ENCODE data around the gene MMP24OS.

The MMP24OS gene

GRCh38 chr20:35243986-35244385 lies 33.9 kb downstream of the MMP24OS start:
- DNase-seq, result no peak

GRCh38 chr20:35243317-35243716 lies 34.6 kb downstream of the MMP24OS start:
- no peak for DNase-seq

- no peak for DNase-seq
These were observed 37.1 kb downstream of the MMP24OS start for GRCh38 chr20:35240811-35241293.

GRCh38 chr20:35240083-35240810 lies 37.7 kb downstream of the MMP24OS start:
- DNase-seq, result no peak

GRCh38 chr20:35238735-35239134 lies 39.2 kb downstream of the MMP24OS start:
- no peak for DNase-seq

- DNase-seq, result no peak
These were observed 39.8 kb downstream of the MMP24OS start for GRCh38 chr20:35238170-35238569.

GRCh38 chr20:35237486-35237885 lies 40.4 kb downstream of the MMP24OS start:
- no peak for DNase-seq

GRCh38 chr20:35235881-35236280 lies 42.0 kb downstream of the MMP24OS start:
- no peak for DNase-seq

- no peak for DNase-seq
These were observed 45.3 kb downstream of the MMP24OS start for GRCh38 chr20:35232575-35232974.

GRCh38 chr20:35226884-35227681 lies 50.8 kb downstream of the MMP24OS start:
- peak; percentile 30 for DNase-seq

Data from T1000 (cell line).